Liver (tissue), 9 donors: ENCODE results near the gene TMEM50B. TPM values are rescaled to one million over a fixed set of nuclear protein-coding genes. Genes with fewer than 3 reads are reported as not detected.

ENCODE experiments used
- DNase-seq: peaks from one replicate; pipeline ENCODE4 v3.0.0-alpha.2; 2017; ENCODE audit warnings: low spot score
- H3K27ac ChIP-seq, 2 donors: one replicate each; pipeline ENCODE4 v1.7.0; 2013; ENCODE audit warnings: inconsistent platforms in 2 of 2, low read length in 2 of 2, control low read depth in 1 of 2, low read depth in 1 of 2, mild to moderate bottlenecking in 1 of 2
- H3K27me3 ChIP-seq, 4 donors: one replicate each; pipeline versions ENCODE4 v1.6.1 to v1.7.0; 2013; ENCODE audit warnings: low read length in 3 of 4, inconsistent platforms in 1 of 4, mild to moderate bottlenecking in 1 of 4, moderate library complexity in 1 of 4; ENCODE audit not compliant: control insufficient read depth in 4 of 4, insufficient read depth in 4 of 4
- H3K36me3 ChIP-seq, 4 donors: one replicate each; pipeline versions ENCODE4 v1.6.1 to v1.7.0; 2013; ENCODE audit warnings: low read length in 3 of 4, mild to moderate bottlenecking in 3 of 4, low read depth in 1 of 4, moderate library complexity in 1 of 4; ENCODE audit not compliant: control insufficient read depth in 4 of 4, insufficient read depth in 3 of 4
- H3K4me1 ChIP-seq, 4 donors: one replicate each; pipeline versions ENCODE4 v1.6.1 to v1.7.0; 2013; ENCODE audit warnings: low read length in 3 of 4, mild to moderate bottlenecking in 3 of 4, moderate library complexity in 1 of 4; ENCODE audit not compliant: control insufficient read depth in 4 of 4, insufficient read depth in 4 of 4
- H3K4me3 ChIP-seq, 3 donors: one replicate each; pipeline versions ENCODE4 v1.6.1 to v1.7.0; 2013; ENCODE audit warnings: low read length in 3 of 3, control low read depth in 1 of 3, low read depth in 1 of 3, mild to moderate bottlenecking in 1 of 3
- H3K9ac ChIP-seq, 2 donors: one replicate each; pipeline ENCODE4 v1.7.0; 2013; ENCODE audit warnings: low read length in 2 of 2, mild to moderate bottlenecking in 2 of 2, moderate library complexity in 2 of 2, control low read depth in 1 of 2, low read depth in 1 of 2
- H3K9me3 ChIP-seq, 4 donors: one replicate each; pipeline versions ENCODE4 v1.6.1 to v1.7.0; 2013; ENCODE audit warnings: low read length in 3 of 4; ENCODE audit not compliant: control insufficient read depth in 4 of 4
- ATF3 ChIP-seq: IDR thresholded peaks from 2 replicates; pipeline ENCODE4 v1.6.1; 2016; ENCODE audit warnings: antibody characterized with exemption
- CTCF ChIP-seq: fragments of 150-350 bp; IDR thresholded peaks from 2 replicates; pipeline ENCODE4 v1.5.1; 2017; ENCODE audit warnings: improper control_type of control experiment, low read depth, low read length; ENCODE audit not compliant: missing input control
- EGR1 ChIP-seq, 2 donors: IDR thresholded peaks; 2 replicates each; pipeline ENCODE4 v1.6.1; 2016 to 2018; ENCODE audit warnings: antibody characterized with exemption in 2 of 2, low read depth in 2 of 2
- FOXA1 ChIP-seq: IDR thresholded peaks from 2 replicates; pipeline ENCODE4 v1.6.1; 2016; ENCODE audit warnings: antibody characterized with exemption
- FOXA2 ChIP-seq: IDR thresholded peaks from 2 replicates; pipeline ENCODE4 v1.6.1; 2016; ENCODE audit warnings: antibody characterized with exemption
- GABPA ChIP-seq, 2 donors: IDR thresholded peaks in 1 of 2; conservative IDR thresholded peaks in 1 of 2; 2 replicates each; pipeline ENCODE4 v1.6.1; 2016; ENCODE audit warnings: antibody characterized with exemption in 2 of 2, mild to moderate bottlenecking in 1 of 2, moderate library complexity in 1 of 2
- HNF4A ChIP-seq, 2 donors: conservative IDR thresholded peaks; 2 replicates each; pipeline ENCODE4 v1.6.1; 2016; ENCODE audit warnings: antibody characterized with exemption in 2 of 2, mild to moderate bottlenecking in 2 of 2
- HNF4G ChIP-seq: IDR thresholded peaks from 2 replicates; pipeline ENCODE4 v1.6.1; 2016; ENCODE audit warnings: antibody characterized with exemption
- JUND ChIP-seq, 2 donors: IDR thresholded peaks; 2 replicates each; pipeline ENCODE4 v1.6.1; 2016; ENCODE audit warnings: antibody characterized with exemption in 2 of 2
- MAX ChIP-seq: IDR thresholded peaks from 2 replicates; pipeline ENCODE4 v1.6.1; 2016; ENCODE audit warnings: antibody characterized with exemption
- NR2F2 ChIP-seq: IDR thresholded peaks from 2 replicates; pipeline ENCODE4 v1.6.1; 2016; ENCODE audit warnings: antibody characterized with exemption
- RAD21 ChIP-seq, 2 donors: IDR thresholded peaks; 2 replicates each; pipeline ENCODE4 v1.6.1; 2016; ENCODE audit warnings: antibody characterized with exemption in 2 of 2, mild to moderate bottlenecking in 2 of 2
- REST ChIP-seq: IDR thresholded peaks from 2 replicates; pipeline ENCODE4 v1.6.1; 2016; ENCODE audit warnings: antibody characterized with exemption, mild to moderate bottlenecking
- RXRA ChIP-seq, 2 donors: IDR thresholded peaks; 2 replicates each; pipeline ENCODE4 v1.6.1; 2017 to 2018; ENCODE audit warnings: antibody characterized with exemption in 2 of 2, mild to moderate bottlenecking in 1 of 2
- SP1 ChIP-seq: IDR thresholded peaks from 2 replicates; pipeline ENCODE4 v1.6.1; 2018; ENCODE audit warnings: antibody characterized with exemption, mild to moderate bottlenecking
- TAF1 ChIP-seq: conservative IDR thresholded peaks from 2 replicates; pipeline ENCODE4 v1.6.1; 2016; ENCODE audit warnings: antibody characterized with exemption, mild to moderate bottlenecking
- YY1 ChIP-seq: IDR thresholded peaks from 2 replicates; pipeline ENCODE4 v1.6.1; 2016; ENCODE audit warnings: antibody characterized with exemption, mild to moderate bottlenecking
- ZBTB33 ChIP-seq: IDR thresholded peaks from 2 replicates; pipeline ENCODE4 v1.6.1; 2016; ENCODE audit warnings: antibody characterized with exemption
- WGBS: extraction: QIAGEN DNeasy Blood & Tissue Kit; methylation state at CpG from one replicate; pipeline ENCODE4 v1.1.7; 2013; 5-methylcytosine and 5-hydroxymethylcytosine counted together
- polyA plus RNA-seq, 2 donors: library from polyadenylated mRNA; stranded (reverse) in 1 of 2; unstranded in 1 of 2; fragments of 200-250 nt in 1 of 2; fragments of >200 nt in 1 of 2; fragmentation: Nextera tagmentation in 1 of 2; extraction: Ambion mirVana in 1 of 2; gene quantifications; one replicate each; pipeline versions ENCODE4 v1.2.1 to v1.2.3, GENCODE V29; 2013 to 2015
- total RNA-seq, 2 donors: library from RNA; depleted of rRNA; stranded (reverse); fragments of >200 nt; gene quantifications; one replicate each; pipeline ENCODE4 v1.2.3, GENCODE V29; 2014
- donor health status: healthy.
- donor health status: healthy.
- donor health status: healthy.
- donor health status: healthy.
- donor health status: healthy.

The TMEM50B gene
- total and polyA plus RNA-seq, 4 donors, result 11.8 to 31.8 (median 29.9) TPM

- TF ChIP-seq CTCF (no peak), HNF4A (conservative IDR thresholded peaks at IDR 0.05) (no peak)
These were observed 51.1 kb downstream of the TMEM50B start (continued) for GRCh38 chr21:33428669-33429068.

GRCh38 chr21:33427051-33427450 is 52.7 kb downstream of the TMEM50B start:
- 94% methylated on average over 7 of the region's 7 CpGs for WGBS
- Histone ChIP-seq H3K4me3 (no peak overlapping the region), H3K27me3 (no peaks in the 10 kb centered on the region), H3K9me3 (no peaks in the 10 kb centered on the region), H3K27ac (no peak overlapping the region), H3K4me1 (peaks cover 0 to 3% (median 0%) of the 10 kb centered on the region in 4 donors), H3K36me3 (peaks cover 16 to 55% (median 42%) of the 10 kb centered on the region in 4 donors), H3K9ac (no peak overlapping the region)
- TF ChIP-seq MAX (no peak), RXRA (IDR thresholded peaks at IDR 0.05) (no peak), HNF4A (conservative IDR thresholded peaks at IDR 0.05) (no peak), REST (no peak), FOXA1 (no peak), RAD21 (IDR thresholded peaks at IDR 0.05) (no peak), GABPA (IDR thresholded peaks at IDR 0.05 in 1 of 2, conservative IDR thresholded peaks at IDR 0.05 in 1 of 2) (no peak), NR2F2 (no peak), YY1 (no peak), ZBTB33 (no peak), ATF3 (no peak), SP1 (no peak), TAF1 (no peak), FOXA2 (no peak), CTCF (no peak), JUND (IDR thresholded peaks at IDR 0.05) (no peak), EGR1 (IDR thresholded peaks at IDR 0.05; ENCODE audit: low read depth in 2 of 2) (no peak), HNF4G (no peak)
- DNase-seq, result no peak
